Fibroblast of lung (primary cell): ENCODE results near the gene SLC4A3. TPM values are rescaled to one million over a fixed set of nuclear protein-coding genes. Genes with fewer than 3 reads are reported as not detected.

Experiments
- DNase-seq, 2 donors: peaks; one replicate each; pipeline versions ENCODE4 v3.0.0 to v3.0.0-alpha.2; 2010; ENCODE audit warnings: low read depth in 2 of 2
- H2AFZ ChIP-seq: 2 replicates; pipeline ENCODE4 v1.5.1; 2012; ENCODE audit warnings: low read length, control low read depth, inconsistent platforms
- H3K27ac ChIP-seq: 2 replicates; pipeline ENCODE4 v1.5.1; 2011; ENCODE audit warnings: low read length, control low read depth; ENCODE audit not compliant: insufficient read depth
- H3K27me3 ChIP-seq: 2 replicates; pipeline ENCODE4 v1.5.1; 2011; ENCODE audit warnings: mild to moderate bottlenecking, low read length; ENCODE audit not compliant: control insufficient read depth, insufficient read depth
- H3K36me3 ChIP-seq: 2 replicates; pipeline ENCODE4 v1.5.1; 2011; ENCODE audit warnings: low read length; ENCODE audit not compliant: control insufficient read depth, insufficient read depth
- H3K4me1 ChIP-seq: 2 replicates; pipeline ENCODE4 v1.5.1; 2011; ENCODE audit warnings: low read length; ENCODE audit not compliant: control insufficient read depth, insufficient read depth; ENCODE audit errors: extremely low read depth
- H3K4me2 ChIP-seq: 2 replicates; pipeline ENCODE4 v1.5.1; 2011; ENCODE audit warnings: low read length, control low read depth; ENCODE audit not compliant: insufficient read depth; ENCODE audit errors: extremely low read depth
- H3K4me3 ChIP-seq, 4 experiments: fragments of 200-600 bp in 1 of 4; sonication (generic) in 1 of 4; replicated peaks in 1 of 4; 2 replicates each; pipeline ENCODE4 v1.5.1; 2011 to 2016; ENCODE audit warnings: low read length in 4 of 4, low read depth in 3 of 4, mild to moderate bottlenecking in 3 of 4, control low read depth in 2 of 4, inconsistent platforms in 1 of 4, mixed read lengths in 1 of 4; ENCODE audit not compliant: insufficient read depth in 1 of 4; ENCODE audit errors: control extremely low read depth in 1 of 4
- H3K79me2 ChIP-seq: 2 replicates; pipeline ENCODE4 v1.5.1; 2012; ENCODE audit warnings: mild to moderate bottlenecking, low read length, inconsistent platforms; ENCODE audit not compliant: control insufficient read depth, insufficient read depth
- H3K9ac ChIP-seq: 2 replicates; pipeline ENCODE4 v1.5.1; 2011; ENCODE audit warnings: mild to moderate bottlenecking, low read length, control low read depth; ENCODE audit not compliant: insufficient read depth
- H3K9me3 ChIP-seq: 2 replicates; pipeline ENCODE4 v1.5.1; 2012; ENCODE audit warnings: low read depth, low read length; ENCODE audit not compliant: control insufficient read depth, insufficient read depth
- H4K20me1 ChIP-seq: 2 replicates; pipeline ENCODE4 v1.5.1; 2011; ENCODE audit warnings: low read length; ENCODE audit not compliant: control insufficient read depth, insufficient read depth; ENCODE audit errors: extremely low read depth
- CTCF ChIP-seq, 2 donors: IDR thresholded peaks in 1 of 2; conservative IDR thresholded peaks in 1 of 2; 1 replicate in 1 of 2; 2 replicates in 1 of 2; pipeline ENCODE4 v1.5.1; 2011 to 2012; ENCODE audit warnings: low read length in 2 of 2, control low read depth in 1 of 2, inconsistent platforms in 1 of 2, low read depth in 1 of 2, mild to moderate bottlenecking in 1 of 2
- EZH2 ChIP-seq: IDR thresholded peaks from 2 replicates; pipeline ENCODE4 v1.5.1; 2012; ENCODE audit warnings: low read length, control low read depth, mild to moderate bottlenecking; ENCODE audit errors: missing control alignments
- polyA plus RNA-seq, 2 donors: library from polyadenylated mRNA; depleted of rRNA in 1 of 2; stranded (reverse) in 1 of 2; unstranded in 1 of 2; fragments of >200 nt; gene quantifications; 2 replicates each; pipeline ENCODE4 v1.2.1, GENCODE V29; 2011 to 2012; ENCODE audit warnings: missing spikeins in 1 of 2
- total RNA-seq: library from RNA; depleted of rRNA; stranded (reverse); fragments of >200 nt; gene quantifications from 2 replicates; pipeline ENCODE4 v1.2.1, GENCODE V29; 2014

The SLC4A3 gene
- total and polyA plus RNA-seq, 2 donors (not counting 1 experiment from before 2014, with no cell fraction given): 1.4 to 1.5 TPM

GRCh38 chr2:219636144-219636915, 8.9 kb downstream of the SLC4A3 start:
- DNase-seq: no peak
- Histone ChIP-seq H3K9ac (no peak overlapping the region), H3K9me3 (no peaks in the 10 kb centered on the region), H3K79me2 (no peaks in the 10 kb centered on the region), H3K4me3 (no peak overlapping the region), H3K4me2 (no peak overlapping the region), H3K27me3 (no peaks in the 10 kb centered on the region), H2AFZ (no peak overlapping the region), H3K4me1 (no peaks in the 10 kb centered on the region), H3K36me3 (no peaks in the 10 kb centered on the region), H4K20me1 (no peaks in the 10 kb centered on the region), H3K27ac (no peak overlapping the region)
- TF ChIP-seq EZH2: no peak
- no peak for TF ChIP-seq CTCF (conservative IDR thresholded peaks at IDR 0.05 in 1 of 2, IDR thresholded peaks at IDR 0.05 in 1 of 2; ENCODE audit: low read depth in 1 of 2, low read length in 2 of 2)

DNA sequence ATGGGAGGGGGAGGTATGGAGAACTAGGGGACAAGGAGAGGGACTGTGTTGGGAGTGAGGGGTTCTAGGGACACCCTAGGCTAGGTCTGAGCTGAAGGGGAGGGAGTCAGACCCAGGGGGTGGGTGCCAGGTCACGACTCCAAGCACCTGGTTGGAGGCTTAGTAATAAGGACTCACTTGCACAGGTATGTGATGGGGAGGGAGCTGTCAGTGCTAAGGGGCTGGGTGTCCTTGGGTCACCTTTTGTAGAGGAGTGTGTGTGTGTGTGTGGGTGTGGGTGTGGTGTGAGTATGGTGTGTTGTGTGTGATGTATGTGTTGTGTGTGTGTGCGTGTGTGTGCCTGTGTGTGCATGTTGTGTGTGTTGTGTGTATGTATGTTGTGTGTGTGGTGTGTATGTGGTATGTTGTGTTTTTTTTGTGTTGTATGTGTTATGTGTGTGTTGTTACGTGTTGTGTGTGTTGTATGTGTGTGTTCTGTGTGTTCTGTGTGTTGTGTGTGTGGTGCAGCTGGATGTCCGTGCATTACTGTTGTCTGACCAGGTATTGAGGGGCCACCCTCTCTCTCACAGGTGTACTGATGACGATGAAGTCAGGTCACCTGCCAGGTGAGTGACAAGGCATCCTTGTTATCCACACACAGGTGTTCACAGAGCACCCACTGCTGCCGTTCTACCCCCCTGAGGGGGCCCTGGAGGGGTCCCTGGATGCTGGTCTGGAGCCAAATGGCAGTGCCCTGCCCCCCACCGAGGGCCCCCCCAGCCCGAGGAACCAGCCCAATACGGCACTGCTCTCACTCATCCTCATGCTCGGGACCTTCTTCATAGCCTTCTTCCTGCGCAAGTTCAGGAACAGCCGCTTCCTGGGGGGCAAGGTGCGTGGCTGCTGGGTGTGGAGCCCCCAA, 9.8 kb downstream of the SLC4A3 start:
- H2AFZ ChIP-seq: no peak overlapping the region
- H3K9ac ChIP-seq: no peak overlapping the region
- H3K36me3 ChIP-seq: no peaks in the 10 kb centered on the region
- no peaks in the 10 kb centered on the region for H4K20me1 ChIP-seq
- H3K4me2 ChIP-seq: no peak overlapping the region
- no peak for DNase-seq
- H3K9me3 ChIP-seq: no peaks in the 10 kb centered on the region
- H3K27ac ChIP-seq: no peak overlapping the region
- no peaks in the 10 kb centered on the region for H3K79me2 ChIP-seq
- H3K4me3 ChIP-seq: no peak overlapping the region
- TF ChIP-seq CTCF (conservative IDR thresholded peaks at IDR 0.05 in 1 of 2, IDR thresholded peaks at IDR 0.05 in 1 of 2; ENCODE audit: low read depth in 1 of 2, low read length in 2 of 2) (no peak), EZH2 (no peak)
- no peaks in the 10 kb centered on the region for H3K4me1 ChIP-seq
- no peaks in the 10 kb centered on the region for H3K27me3 ChIP-seq

DNA sequence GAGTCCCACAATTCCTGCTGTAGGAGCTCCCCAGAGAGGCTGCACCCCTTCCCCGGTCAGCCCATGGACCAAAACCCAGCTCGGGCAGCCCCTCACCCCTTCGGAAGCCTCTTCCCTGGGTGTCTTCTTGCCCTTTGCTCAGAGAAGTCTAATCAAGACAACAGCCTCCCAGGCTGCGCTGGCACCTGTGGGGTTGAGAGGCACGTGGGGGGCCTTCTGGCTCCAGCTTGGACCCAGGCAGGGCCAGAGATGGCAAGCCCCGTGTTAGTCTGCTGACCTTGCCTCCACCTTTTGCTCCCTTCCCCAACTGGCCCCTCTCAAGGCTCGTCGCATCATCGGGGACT, 10.4 kb downstream of the SLC4A3 start:
- DNase-seq: no peak
- H3K27me3 ChIP-seq: no peaks in the 10 kb centered on the region
- no peak overlapping the region for H3K4me3 ChIP-seq
- no peaks in the 10 kb centered on the region for H3K36me3 ChIP-seq
- no peak overlapping the region for H3K9ac ChIP-seq
- H3K27ac ChIP-seq: no peak overlapping the region
- no peak overlapping the region for H3K4me2 ChIP-seq
- H3K9me3 ChIP-seq: no peaks in the 10 kb centered on the region
- no peak overlapping the region for H2AFZ ChIP-seq
- TF ChIP-seq CTCF (conservative IDR thresholded peaks at IDR 0.05 in 1 of 2, IDR thresholded peaks at IDR 0.05 in 1 of 2; ENCODE audit: low read depth in 1 of 2, low read length in 2 of 2): no peak
- TF ChIP-seq EZH2: no peak
- no peaks in the 10 kb centered on the region for H3K4me1 ChIP-seq
- H3K79me2 ChIP-seq: no peaks in the 10 kb centered on the region
- H4K20me1 ChIP-seq: no peaks in the 10 kb centered on the region
